GM19372 (cell line): Measurements from ENCODE around the gene C6orf47.

Experiments used
- ATAC-seq: cut with Tn5 transposase; IDR thresholded peaks from one replicate; pipeline ENCODE4 v1.9.1; 2021; ENCODE audit warnings: mild to moderate bottlenecking, low read depth, moderate library complexity; ENCODE audit not compliant: unreplicated experiment

Gene C6orf47

GRCh38 chr6:31617010-31617409 lies 43.6 kb downstream of the C6orf47 start:
- no peak for ATAC-seq

- ATAC-seq, result no peak
Measured at GRCh38 chr6:31615748-31616147, 44.8 kb downstream of the C6orf47 start.

GRCh38 chr6:31614684-31615578 lies 45.6 kb downstream of the C6orf47 start, which contains the start of gene AIF1:
AIF1 (plus strand) TSS chr6:31615234; CDS start chr6:31615330, 96 bp downstream.
- peak; percentile 12 for ATAC-seq

GRCh38 chr6:31614075-31614619 lies 46.4 kb downstream of the C6orf47 start:
- peak; percentile 64 for ATAC-seq

GRCh38 chr6:31610968-31611367 lies 49.6 kb downstream of the C6orf47 start:
- ATAC-seq, result no peak

GRCh38 chr6:31609519-31610406 lies 50.8 kb downstream of the C6orf47 start:
- ATAC-seq, result no peak
